Islet precursor cell (in vitro differentiated cells): ENCODE measurements around the gene SLC24A3.
A peak's percentile ranks its signal among the peaks of the same experiment; 100 is the strongest.

Experiments
- DNase-seq: peaks from one replicate; pipeline ENCODE4 v3.0.0-alpha.2; 2018

The SLC24A3 gene

GRCh38 chr20:19756761-19757486 is 544.5 kb downstream of the SLC24A3 start:
- no peak for DNase-seq

GRCh38 chr20:19757487-19758132 is 545.2 kb downstream of the SLC24A3 start:
- DNase-seq: peak; percentile 98

GRCh38 chr20:19758133-19758500 is 545.7 kb downstream of the SLC24A3 start, which contains the start of gene RIN2:
Gene RIN2, plus strand, starts transcription at chr20:19758258. Its CDS starts 131,344 bp downstream, at chr20:19889602.
- no peak for DNase-seq

- peak; percentile 88 for DNase-seq
These were observed 546.3 kb downstream of the SLC24A3 start for GRCh38 chr20:19758501-19759331.

GRCh38 chr20:19760371-19760721 is 547.9 kb downstream of the SLC24A3 start:
- no peak for DNase-seq

- no peak for DNase-seq
These were observed 548.9 kb downstream of the SLC24A3 start for GRCh38 chr20:19761326-19761725.

- DNase-seq: no peak
These were observed 549.4 kb downstream of the SLC24A3 start for GRCh38 chr20:19761841-19762240.

GRCh38 chr20:19764207-19764606 is 551.8 kb downstream of the SLC24A3 start:
- peak; percentile 69 for DNase-seq

- no peak for DNase-seq
These were observed 552.8 kb downstream of the SLC24A3 start for GRCh38 chr20:19765266-19765665.

GRCh38 chr20:19765913-19766312 is 553.5 kb downstream of the SLC24A3 start:
- no peak for DNase-seq

GRCh38 chr20:19767070-19767469 is 554.6 kb downstream of the SLC24A3 start:
- peak; percentile 93 for DNase-seq

- no peak for DNase-seq
These were observed 555.9 kb downstream of the SLC24A3 start for GRCh38 chr20:19768325-19768842.

GRCh38 chr20:19769507-19769906 is 557.1 kb downstream of the SLC24A3 start:
- DNase-seq: no peak

- no peak for DNase-seq
These were observed 557.9 kb downstream of the SLC24A3 start for GRCh38 chr20:19770375-19770774.

GRCh38 chr20:19771031-19771430 is 558.6 kb downstream of the SLC24A3 start:
- DNase-seq: no peak
